ENCODE data around the gene FGG. TPM values are rescaled to one million over a fixed set of nuclear protein-coding genes. Genes with fewer than 3 reads are reported as not detected.

The FGG gene
- total and polyA plus RNA-seq, 2 of the 13 experiments (the other 11 are each of a cell fraction or from before 2014, with no cell fraction given) = 1,037 to 2,423 TPM

- TF ChIP-seq BCL3 (CRISPR knock-in tag; IDR thresholded peaks at IDR 0.05) = no peak
- TF ChIP-seq REST (IDR thresholded peaks at IDR 0.05; ENCODE audit: borderline replicate concordance in 1 of 2, low read depth in 1 of 2, low read length in 2 of 2) = peak in 1 of 2 experiments; percentile 43; a peak in 1 of 4 replicates
- no peak for TF ChIP-seq SATB2 (CRISPR knock-in tag; IDR thresholded peaks at IDR 0.05)
- no peak for TF ChIP-seq TFDP2 (CRISPR knock-in tag; IDR thresholded peaks at IDR 0.05)
- no peak for TF ChIP-seq ZNF121 (CRISPR knock-in tag; IDR thresholded peaks at IDR 0.05)
- TF ChIP-seq MLLT10 (CRISPR knock-in tag; IDR thresholded peaks at IDR 0.05) = no peak
- TF ChIP-seq SAFB2 (CRISPR knock-in tag; IDR thresholded peaks at IDR 0.05; ENCODE audit: borderline replicate concordance, low read depth) = no peak
- no peak for TF ChIP-seq BATF2 (CRISPR knock-in tag; IDR thresholded peaks at IDR 0.05)
- TF ChIP-seq SOX6 (IDR thresholded peaks at IDR 0.05) = no peak
- TF ChIP-seq SOX6 (CRISPR knock-in tag; IDR thresholded peaks at IDR 0.05) = no peak
- no peak for TF ChIP-seq PRDM15 (CRISPR knock-in tag; IDR thresholded peaks at IDR 0.05)
- no peak for TF ChIP-seq ZFP1 (CRISPR knock-in tag; IDR thresholded peaks at IDR 0.05)
- peak; percentile 39; the same call in 1 of the 2 replicates for TF ChIP-seq POLR2AphosphoS5 (IDR thresholded peaks at IDR 0.05; ENCODE audit: low read depth, low read length)
- TF ChIP-seq REPIN1 (CRISPR knock-in tag; IDR thresholded peaks at IDR 0.05; ENCODE audit: borderline replicate concordance, low read depth) = peak; percentile 37; the same call in 1 of the 2 replicates
- TF ChIP-seq DMAP1 (CRISPR knock-in tag; IDR thresholded peaks at IDR 0.05) = no peak
- 0 out of 2 replicates have a peak, but pooled peaks have one; percentile 35 for TF ChIP-seq REL (CRISPR knock-in tag; conservative IDR thresholded peaks at IDR 0.05)
Observed at GRCh38 chr4:154606728-154607723, 5.4 kb downstream of the FGG start (continued).

Measured in HepG2 (cell line).